Heart right ventricle (tissue), 16 donors: ENCODE measurements around the gene SLC25A42. TPM values are rescaled to one million over a fixed set of nuclear protein-coding genes. Genes with fewer than 3 reads are reported as not detected.
A peak's percentile ranks its signal among the peaks of the same experiment; 100 is the strongest.

Experiments used
- ATAC-seq, 8 donors: fragments of 200-7000 bp; cut with Tn5 transposase; one replicate each; pipeline ENCODE4 v1.9.1; 2020; ENCODE audit warnings: mild to moderate bottlenecking in 8 of 8, moderate library complexity in 8 of 8, moderate number of reproducible peaks in 1 of 8
- DNase-seq, 2 donors: peaks; one replicate each; pipeline ENCODE4 v3.0.0-alpha.2; 2020
- H3K27ac ChIP-seq, 10 donors: fragments of 200-600 bp; sonication (generic) in 2 of 10; one replicate each; pipeline versions ENCODE4 v1.5.0 to v1.8.0; 2020 to 2022; ENCODE audit warnings: mild to moderate bottlenecking in 3 of 10
- H3K27me3 ChIP-seq, 7 donors: fragments of 200-600 bp; one replicate each; pipeline ENCODE4 v1.8.0; 2021 to 2022; ENCODE audit warnings: mild to moderate bottlenecking in 2 of 7
- H3K36me3 ChIP-seq, 9 donors: fragments of 200-600 bp; sonication (generic) in 1 of 9; one replicate each; pipeline versions ENCODE4 v1.5.0 to v1.8.0; 2020 to 2022; ENCODE audit warnings: mild to moderate bottlenecking in 2 of 9
- H3K4me1 ChIP-seq, 9 donors: fragments of 200-600 bp; sonication (generic) in 1 of 9; one replicate each; pipeline versions ENCODE4 v1.5.0 to v1.8.0; 2020 to 2022; ENCODE audit warnings: mild to moderate bottlenecking in 4 of 9
- H3K4me3 ChIP-seq, 10 donors: fragments of 200-600 bp; sonication (generic) in 2 of 10; one replicate each; pipeline versions ENCODE4 v1.5.0 to v1.8.0; 2020 to 2022; ENCODE audit warnings: mild to moderate bottlenecking in 7 of 10, moderate library complexity in 2 of 10
- H3K9me3 ChIP-seq, 11 donors: fragments of 200-600 bp in 10 of 11; sonication (generic) in 2 of 11; one replicate each; pipeline versions ENCODE4 v1.5.0 to v1.8.0; 2013 to 2022; ENCODE audit warnings: mild to moderate bottlenecking in 2 of 11, control low read depth in 1 of 11, moderate library complexity in 1 of 11
- WGBS, 2 donors: extraction: QIAGEN DNeasy Blood & Tissue Kit; methylation state at CpG; one replicate each; pipeline ENCODE4 v1.1.7; 2013; ENCODE audit warnings: inconsistent platforms in 1 of 2; 5-methylcytosine and 5-hydroxymethylcytosine counted together
- intact Hi-C, 10 donors: fragments of 100-400 bp; cut with DNase I; formaldehyde crosslinking; loops; one replicate each; pipeline versions ENCODE4 v1.11.1 to v1.14.2; 2022
- polyA plus RNA-seq, 2 donors: library from polyadenylated mRNA; stranded (reverse); fragments of 200-250 nt; gene quantifications; one replicate each; pipeline ENCODE4 v1.2.3, GENCODE V29; 2013
- total RNA-seq, 10 donors: library from RNA; stranded (reverse); fragmentation: NEBNext Ultra II Directional in 3 of 10; extraction: Animal tissue kit (Norgen Biotek cat#: 25700) in 3 of 10; gene quantifications; one replicate each; pipeline versions ENCODE4 v1.2.1 to v1.2.4, GENCODE V29; 2021 to 2023
- TF ChIP-seq, protein P1 (sequence below), 9 donors: fragments of 200-600 bp; sonication (generic) in 2 of 9; IDR thresholded peaks; one replicate each; pipeline versions ENCODE4 v1.5.0 to v1.8.0; 2021 to 2022; ENCODE audit warnings: antibody characterized with exemption in 9 of 9, mild to moderate bottlenecking in 5 of 9, moderate library complexity in 1 of 9
- donor health status: Arrhythmogenic right ventricular cardiomyopathy.
- donor health status: ischemic (EF 13 %, LVEDD 7.1; RV severe dilation, severe dysfunction).
- donor health status: healthy with polysubstance abuse.
- donor health status: DM: no; HTN: yes; CAD: no.
- donor health status: DM: no; HTN: no; CAD: no.
- donor health status: ischemic (EF 25% LVEDD 6.9; RV normal size, moderate dysfunction).
- donor health status: ischemic (EF 25% LVEDD 5.7; RV mildly dilated, moderate dysfunction).
- donor health status: healthy.
- donor health status: DM: yes; HTN: yes; CAD: no.
- donor health status: Ischemic cardiomyopathy.
- donor health status: ischemic (EF 35%, LVEDD 5.7; RV mildly dilated, moderate dysfunction).
- donor health status: nonischemic (EF 11% LVEDD 7.7; RV severe dilation, severe dysfunction).
- donor health status: DM: yes; HTN: yes; CAD: no.
- donor health status: PGD.
- donor health status: ischemic (EF 29% LVEDD 5.4; RV normal size, mild dysfunction).
- donor health status: nonischemic (EF 23%, LVEDD 6.1; RV moderate dilation, normal function).

SLC25A42 gene
- total and polyA plus RNA-seq, 12 donors: 15.7 to 24.1 (median 18.2) TPM

DNA sequence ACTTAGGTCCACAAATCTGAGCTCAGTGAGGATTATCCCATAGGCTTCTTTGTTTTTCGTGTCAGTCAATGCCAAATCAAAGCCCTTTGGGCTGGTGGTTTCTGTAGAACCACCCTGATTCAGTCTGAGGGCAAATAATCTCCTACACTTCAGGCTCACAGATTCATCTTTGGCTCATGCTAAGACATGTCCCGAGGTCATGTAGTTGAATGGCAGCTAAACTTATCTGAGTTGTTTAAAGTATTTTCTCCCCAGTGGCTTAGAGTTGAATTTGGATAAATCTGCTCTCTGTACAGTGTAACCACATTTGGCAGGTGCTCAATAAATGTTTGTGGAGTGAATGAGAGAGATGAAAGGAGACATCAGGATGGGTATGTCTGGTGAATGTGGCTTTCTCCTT, 13.1 kb upstream of the SLC25A42 start:
- Histone ChIP-seq H3K27me3 (no peaks in the 10 kb centered on the region), H3K27ac (no peak overlapping the region), H3K9me3 (no peaks in the 10 kb centered on the region), H3K4me1 (no peaks in the 10 kb centered on the region), H3K4me3 (no peak overlapping the region), H3K36me3 (peaks cover 0 to 97% (median 19%) of the 10 kb centered on the region in 9 donors)
- WGBS, 2 donors: 91 to 93% methylated on average over 2 of the region's 2 CpGs
- TF ChIP-seq, protein P1, sequence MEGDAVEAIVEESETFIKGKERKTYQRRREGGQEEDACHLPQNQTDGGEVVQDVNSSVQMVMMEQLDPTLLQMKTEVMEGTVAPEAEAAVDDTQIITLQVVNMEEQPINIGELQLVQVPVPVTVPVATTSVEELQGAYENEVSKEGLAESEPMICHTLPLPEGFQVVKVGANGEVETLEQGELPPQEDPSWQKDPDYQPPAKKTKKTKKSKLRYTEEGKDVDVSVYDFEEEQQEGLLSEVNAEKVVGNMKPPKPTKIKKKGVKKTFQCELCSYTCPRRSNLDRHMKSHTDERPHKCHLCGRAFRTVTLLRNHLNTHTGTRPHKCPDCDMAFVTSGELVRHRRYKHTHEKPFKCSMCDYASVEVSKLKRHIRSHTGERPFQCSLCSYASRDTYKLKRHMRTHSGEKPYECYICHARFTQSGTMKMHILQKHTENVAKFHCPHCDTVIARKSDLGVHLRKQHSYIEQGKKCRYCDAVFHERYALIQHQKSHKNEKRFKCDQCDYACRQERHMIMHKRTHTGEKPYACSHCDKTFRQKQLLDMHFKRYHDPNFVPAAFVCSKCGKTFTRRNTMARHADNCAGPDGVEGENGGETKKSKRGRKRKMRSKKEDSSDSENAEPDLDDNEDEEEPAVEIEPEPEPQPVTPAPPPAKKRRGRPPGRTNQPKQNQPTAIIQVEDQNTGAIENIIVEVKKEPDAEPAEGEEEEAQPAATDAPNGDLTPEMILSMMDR (IDR thresholded peaks at IDR 0.05): no peak
- DNase-seq (no peak), ATAC-seq (no peak)
- intact Hi-C loops: loop anchor here in 3 of 10 donors (5.0 to 10.0 kb wide), 4 partner anchors 54 to 132 kb away; no protein-coding TSS in a partner anchor

DNA sequence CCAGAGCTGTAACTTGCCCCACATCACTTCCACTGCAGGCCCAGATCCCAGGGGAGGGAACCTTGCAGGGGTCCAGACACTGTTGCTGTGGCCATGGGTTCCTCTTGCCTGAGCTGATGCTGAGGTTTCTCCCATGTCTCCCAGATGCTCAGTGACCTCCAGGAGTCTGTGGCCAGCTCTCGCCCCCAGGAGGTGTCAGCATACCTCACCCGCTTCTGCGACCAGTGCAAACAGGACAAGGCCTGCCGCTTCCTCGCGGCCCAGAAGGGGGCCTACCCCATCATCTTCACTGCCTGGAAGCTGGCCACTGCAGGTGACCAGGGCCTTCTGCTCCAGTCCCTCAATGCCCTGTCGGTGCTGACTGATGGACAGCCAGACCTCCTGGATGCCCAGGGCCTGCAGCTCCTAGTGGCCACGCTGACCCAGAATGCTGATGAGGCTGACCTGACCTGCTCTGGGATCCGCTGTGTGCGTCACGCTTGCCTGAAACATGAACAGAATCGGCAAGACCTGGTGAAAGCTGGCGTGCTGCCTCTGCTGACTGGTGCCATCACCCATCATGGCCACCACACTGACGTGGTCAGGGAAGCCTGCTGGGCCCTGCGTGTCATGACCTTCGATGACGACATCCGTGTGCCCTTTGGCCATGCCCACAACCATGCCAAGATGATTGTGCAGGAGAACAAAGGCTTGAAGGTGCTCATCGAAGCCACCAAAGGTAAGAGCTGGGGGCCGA, 12.1 kb upstream of the SLC25A42 start:
- Histone ChIP-seq H3K4me3 (no peak overlapping the region), H3K36me3 (peaks cover 0 to 94% (median 19%) of the 10 kb centered on the region in 9 donors), H3K9me3 (no peaks in the 10 kb centered on the region), H3K4me1 (no peaks in the 10 kb centered on the region), H3K27ac (no peak overlapping the region), H3K27me3 (no peaks in the 10 kb centered on the region)
- intact Hi-C loops: loop anchor here in 4 of 10 donors (2.0 to 10.0 kb wide), 6 partner anchors 53 to 131 kb away; partner anchors contain the start of gene TMEM161A (in 1 of the 4)
- no peak for DNase-seq
- no peak for ATAC-seq
- TF ChIP-seq, protein P1 (IDR thresholded peaks at IDR 0.05): no peak
- 94 to 95% methylated on average over 20 of the region's 20 CpGs for WGBS, 2 donors

DNA sequence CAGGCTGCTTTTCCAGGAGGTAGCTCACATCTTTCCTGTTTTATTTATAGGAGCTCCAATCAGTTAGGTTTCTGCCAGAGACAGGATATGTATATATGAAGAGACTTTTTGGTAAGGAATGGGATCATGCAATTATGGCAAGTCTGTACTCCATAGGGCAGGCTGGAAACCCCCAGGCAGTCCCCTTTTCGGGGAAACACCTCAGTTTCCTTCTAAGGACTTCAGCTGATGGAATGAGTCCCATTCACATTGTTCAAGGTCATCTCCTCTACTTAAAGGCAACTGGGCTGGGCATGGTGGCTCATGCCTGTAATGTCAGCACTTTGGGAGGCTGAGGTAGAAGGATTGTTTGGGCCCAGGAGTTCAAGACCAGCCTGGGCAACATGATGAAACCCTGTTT, 10.9 kb upstream of the SLC25A42 start:
- Histone ChIP-seq H3K9me3 (no peaks in the 10 kb centered on the region), H3K27me3 (no peaks in the 10 kb centered on the region), H3K4me3 (no peak overlapping the region), H3K27ac (no peak overlapping the region), H3K36me3 (peaks cover 0 to 94% (median 25%) of the 10 kb centered on the region in 9 donors), H3K4me1 (no peaks in the 10 kb centered on the region)
- ATAC-seq (no peak), DNase-seq (no peak)
- intact Hi-C loops: loop anchor here in 4 of 10 donors (2.0 to 10.0 kb wide), 6 partner anchors 52 to 129 kb away; partner anchors contain the start of gene TMEM161A (in 1 of the 4)
- TF ChIP-seq, protein P1 (IDR thresholded peaks at IDR 0.05): no peak
- 67 to 82% methylated on average over 1 of the region's 1 CpG for WGBS, 2 donors

DNA sequence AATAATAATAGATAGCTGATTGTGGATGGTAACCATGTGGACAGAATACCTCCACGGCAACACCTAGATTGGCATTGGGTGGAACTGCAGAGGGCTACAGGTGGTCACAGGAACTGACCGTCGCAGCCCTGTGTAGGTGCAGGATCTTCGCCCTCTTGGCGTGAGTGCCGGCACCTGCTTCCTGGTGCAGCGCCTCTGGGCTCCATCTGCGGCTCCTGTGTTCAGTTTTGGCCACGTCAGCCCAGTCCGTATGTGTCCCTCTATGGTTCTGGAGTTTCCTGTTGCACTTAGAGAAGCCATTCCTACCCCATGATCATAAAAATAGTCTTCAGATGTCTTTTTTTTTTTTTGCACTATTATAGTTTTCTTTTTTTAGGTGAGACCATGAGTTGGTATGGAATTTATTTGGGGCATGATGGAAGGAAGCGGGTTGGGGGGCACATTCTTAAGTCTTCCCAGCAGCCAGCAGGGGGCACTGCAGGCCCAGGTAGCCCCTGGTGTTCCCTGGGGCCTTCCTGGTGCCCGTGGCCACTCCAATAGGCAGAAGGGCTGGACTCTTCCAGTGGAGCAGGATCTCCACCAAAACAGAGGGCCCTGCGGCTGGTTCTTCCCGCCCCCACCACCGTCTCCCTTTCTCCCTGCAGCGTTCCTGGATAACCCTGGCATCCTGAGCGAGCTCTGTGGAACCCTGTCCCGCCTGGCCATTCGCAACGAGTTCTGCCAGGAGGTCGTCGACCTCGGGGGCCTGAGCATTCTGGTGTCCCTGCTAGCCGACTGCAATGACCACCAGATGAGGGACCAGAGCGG, 10.1 kb upstream of the SLC25A42 start:
- DNase-seq: peak; percentile 50 to 71
- intact Hi-C loops: loop anchor here in 9 of 10 donors (1.0 to 10.0 kb wide), 7 partner anchors 51 to 129 kb away; partner anchors contain the start of gene TMEM161A (in 5 of the 9)
- WGBS, 2 donors: 88 to 92% methylated on average over 25 of the region's 25 CpGs

More for the DNA sequence above, 10.1 kb upstream of the SLC25A42 start:
- Histone ChIP-seq H3K36me3 (peaks cover 0 to 92% (median 25%) of the 10 kb centered on the region in 9 donors), H3K4me3 (no peak overlapping the region), H3K27me3 (no peaks in the 10 kb centered on the region), H3K27ac (no peak overlapping the region), H3K9me3 (no peaks in the 10 kb centered on the region), H3K4me1 (no peaks in the 10 kb centered on the region)
- TF ChIP-seq, protein P1 (IDR thresholded peaks at IDR 0.05): peak; percentile 69 to 78 (median 72)
- peak; percentile 46 to 86 (median 73) for ATAC-seq
